ENCODE measurements around the gene GPD1. TPM values are rescaled to one million over a fixed set of nuclear protein-coding genes. Genes with fewer than 3 reads are reported as not detected.

GPD1 gene
- total and polyA plus RNA-seq, 10 of the 15 experiments (the other 5 are each of a cell fraction or from before 2014, with no cell fraction given) = 0.04 to 0.61 (median 0.26) TPM; not detected in 1

DNA sequence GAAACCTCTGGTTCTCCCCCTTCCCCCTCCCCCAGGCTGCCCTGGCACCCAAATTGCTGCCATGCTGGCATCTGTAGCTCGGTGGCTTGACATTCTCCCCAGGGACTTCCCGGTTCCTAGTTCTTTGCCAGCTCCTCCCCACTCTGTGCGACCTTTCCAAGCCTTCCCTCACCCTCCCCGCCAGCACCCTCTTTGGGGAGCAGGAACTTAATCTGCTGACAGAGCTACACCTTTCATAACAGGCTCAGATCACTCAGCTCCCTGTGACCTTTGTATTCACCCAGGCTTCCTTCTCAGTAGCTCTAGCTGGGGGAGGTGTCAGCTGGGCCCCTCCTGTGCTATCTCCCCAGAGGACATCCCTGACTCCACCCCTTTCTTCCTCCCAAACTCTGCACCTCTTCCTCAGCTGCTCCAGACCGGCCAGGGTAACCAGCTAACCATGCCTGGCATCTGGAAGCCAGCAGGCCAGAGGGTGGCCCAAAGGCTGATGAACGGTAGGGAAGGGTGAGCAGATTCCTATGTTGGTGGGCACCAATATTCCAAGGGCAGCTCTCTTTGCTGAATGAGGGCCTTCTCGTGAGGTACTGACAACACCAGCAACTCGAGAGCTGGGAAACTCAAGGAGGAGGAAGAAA is 6.4 kb downstream of the GPD1 start (continued):
- peak; percentile 35 for TF ChIP-seq RFX5 (IDR thresholded peaks at IDR 0.05; ENCODE audit: low read depth, low read length)
- TF ChIP-seq MEF2B (IDR thresholded peaks at IDR 0.05; ENCODE audit: partially characterized antibody, poor library complexity, severe bottlenecking) = peak; percentile 86
- TF ChIP-seq, protein P1, sequence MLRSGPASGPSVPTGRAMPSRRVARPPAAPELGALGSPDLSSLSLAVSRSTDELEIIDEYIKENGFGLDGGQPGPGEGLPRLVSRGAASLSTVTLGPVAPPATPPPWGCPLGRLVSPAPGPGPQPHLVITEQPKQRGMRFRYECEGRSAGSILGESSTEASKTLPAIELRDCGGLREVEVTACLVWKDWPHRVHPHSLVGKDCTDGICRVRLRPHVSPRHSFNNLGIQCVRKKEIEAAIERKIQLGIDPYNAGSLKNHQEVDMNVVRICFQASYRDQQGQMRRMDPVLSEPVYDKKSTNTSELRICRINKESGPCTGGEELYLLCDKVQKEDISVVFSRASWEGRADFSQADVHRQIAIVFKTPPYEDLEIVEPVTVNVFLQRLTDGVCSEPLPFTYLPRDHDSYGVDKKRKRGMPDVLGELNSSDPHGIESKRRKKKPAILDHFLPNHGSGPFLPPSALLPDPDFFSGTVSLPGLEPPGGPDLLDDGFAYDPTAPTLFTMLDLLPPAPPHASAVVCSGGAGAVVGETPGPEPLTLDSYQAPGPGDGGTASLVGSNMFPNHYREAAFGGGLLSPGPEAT (IDR thresholded peaks at IDR 0.05; ENCODE audit: low read depth) = 0 out of 2 replicates have a peak, but pooled peaks have one; percentile 39
- TF ChIP-seq RAD51 (IDR thresholded peaks at IDR 0.05) = 0 out of 2 replicates have a peak, but pooled peaks have one; percentile 17
- TF ChIP-seq TAF1 (IDR thresholded peaks at IDR 0.05; ENCODE audit: borderline replicate concordance, low read depth, low read length) = no peak
- no peak for TF ChIP-seq IRF5 (IDR thresholded peaks at IDR 0.05; ENCODE audit: borderline replicate concordance)
- no peak for TF ChIP-seq DPF2 (IDR thresholded peaks at IDR 0.05)
- peak; percentile 55 for TF ChIP-seq NR2C1 (IDR thresholded peaks at IDR 0.05)
- TF ChIP-seq KLF5 (IDR thresholded peaks at IDR 0.05; ENCODE audit: partially characterized antibody) = no peak
- no peak for TF ChIP-seq RB1 (IDR thresholded peaks at IDR 0.05; ENCODE audit: borderline replicate concordance)
- TF ChIP-seq CHD2 (IDR thresholded peaks at IDR 0.05; ENCODE audit: borderline replicate concordance, low read depth, low read length) = 0 out of 2 replicates have a peak, but pooled peaks have one; percentile 45
- TF ChIP-seq SIN3A (IDR thresholded peaks at IDR 0.05; ENCODE audit: low read depth, low read length) = no peak
- TF ChIP-seq, protein P2, sequence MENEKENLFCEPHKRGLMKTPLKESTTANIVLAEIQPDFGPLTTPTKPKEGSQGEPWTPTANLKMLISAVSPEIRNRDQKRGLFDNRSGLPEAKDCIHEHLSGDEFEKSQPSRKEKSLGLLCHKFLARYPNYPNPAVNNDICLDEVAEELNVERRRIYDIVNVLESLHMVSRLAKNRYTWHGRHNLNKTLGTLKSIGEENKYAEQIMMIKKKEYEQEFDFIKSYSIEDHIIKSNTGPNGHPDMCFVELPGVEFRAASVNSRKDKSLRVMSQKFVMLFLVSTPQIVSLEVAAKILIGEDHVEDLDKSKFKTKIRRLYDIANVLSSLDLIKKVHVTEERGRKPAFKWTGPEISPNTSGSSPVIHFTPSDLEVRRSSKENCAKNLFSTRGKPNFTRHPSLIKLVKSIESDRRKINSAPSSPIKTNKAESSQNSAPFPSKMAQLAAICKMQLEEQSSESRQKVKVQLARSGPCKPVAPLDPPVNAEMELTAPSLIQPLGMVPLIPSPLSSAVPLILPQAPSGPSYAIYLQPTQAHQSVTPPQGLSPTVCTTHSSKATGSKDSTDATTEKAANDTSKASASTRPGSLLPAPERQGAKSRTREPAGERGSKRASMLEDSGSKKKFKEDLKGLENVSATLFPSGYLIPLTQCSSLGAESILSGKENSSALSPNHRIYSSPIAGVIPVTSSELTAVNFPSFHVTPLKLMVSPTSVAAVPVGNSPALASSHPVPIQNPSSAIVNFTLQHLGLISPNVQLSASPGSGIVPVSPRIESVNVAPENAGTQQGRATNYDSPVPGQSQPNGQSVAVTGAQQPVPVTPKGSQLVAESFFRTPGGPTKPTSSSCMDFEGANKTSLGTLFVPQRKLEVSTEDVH (IDR thresholded peaks at IDR 0.05; ENCODE audit: low read depth, partially characterized antibody) = no peak
- no peak for TF ChIP-seq CREB1 (IDR thresholded peaks at IDR 0.05; ENCODE audit: low read depth)
- TF ChIP-seq, protein P3, sequence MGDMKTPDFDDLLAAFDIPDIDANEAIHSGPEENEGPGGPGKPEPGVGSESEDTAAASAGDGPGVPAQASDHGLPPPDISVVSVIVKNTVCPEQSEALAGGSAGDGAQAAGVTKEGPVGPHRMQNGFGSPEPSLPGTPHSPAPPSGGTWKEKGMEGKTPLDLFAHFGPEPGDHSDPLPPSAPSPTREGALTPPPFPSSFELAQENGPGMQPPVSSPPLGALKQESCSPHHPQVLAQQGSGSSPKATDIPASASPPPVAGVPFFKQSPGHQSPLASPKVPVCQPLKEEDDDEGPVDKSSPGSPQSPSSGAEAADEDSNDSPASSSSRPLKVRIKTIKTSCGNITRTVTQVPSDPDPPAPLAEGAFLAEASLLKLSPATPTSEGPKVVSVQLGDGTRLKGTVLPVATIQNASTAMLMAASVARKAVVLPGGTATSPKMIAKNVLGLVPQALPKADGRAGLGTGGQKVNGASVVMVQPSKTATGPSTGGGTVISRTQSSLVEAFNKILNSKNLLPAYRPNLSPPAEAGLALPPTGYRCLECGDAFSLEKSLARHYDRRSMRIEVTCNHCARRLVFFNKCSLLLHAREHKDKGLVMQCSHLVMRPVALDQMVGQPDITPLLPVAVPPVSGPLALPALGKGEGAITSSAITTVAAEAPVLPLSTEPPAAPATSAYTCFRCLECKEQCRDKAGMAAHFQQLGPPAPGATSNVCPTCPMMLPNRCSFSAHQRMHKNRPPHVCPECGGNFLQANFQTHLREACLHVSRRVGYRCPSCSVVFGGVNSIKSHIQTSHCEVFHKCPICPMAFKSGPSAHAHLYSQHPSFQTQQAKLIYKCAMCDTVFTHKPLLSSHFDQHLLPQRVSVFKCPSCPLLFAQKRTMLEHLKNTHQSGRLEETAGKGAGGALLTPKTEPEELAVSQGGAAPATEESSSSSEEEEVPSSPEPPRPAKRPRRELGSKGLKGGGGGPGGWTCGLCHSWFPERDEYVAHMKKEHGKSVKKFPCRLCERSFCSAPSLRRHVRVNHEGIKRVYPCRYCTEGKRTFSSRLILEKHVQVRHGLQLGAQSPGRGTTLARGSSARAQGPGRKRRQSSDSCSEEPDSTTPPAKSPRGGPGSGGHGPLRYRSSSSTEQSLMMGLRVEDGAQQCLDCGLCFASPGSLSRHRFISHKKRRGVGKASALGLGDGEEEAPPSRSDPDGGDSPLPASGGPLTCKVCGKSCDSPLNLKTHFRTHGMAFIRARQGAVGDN (IDR thresholded peaks at IDR 0.05) = peak; percentile 75
- TF ChIP-seq TARDBP (IDR thresholded peaks at IDR 0.05; ENCODE audit: borderline replicate concordance) = no peak
- no peak for TF ChIP-seq ELK1 (IDR thresholded peaks at IDR 0.05; ENCODE audit: low read depth, low read length)
- TF ChIP-seq SP1 (IDR thresholded peaks at IDR 0.05; ENCODE audit: low read depth, low read length) = no peak
- no peak for TF ChIP-seq SREBF2 (IDR thresholded peaks at IDR 0.05; ENCODE audit: low read length)

All from GM12878 (cell line).